C4-2B (cell line): ENCODE results near the gene CALHM3.

ENCODE experiments used
- ZFX ChIP-seq: fragments of 450-650 bp; IDR thresholded peaks from 2 replicates; pipeline ENCODE4 v1.6.1; 2017
- TF ChIP-seq, protein P1 (sequence below): fragments of 450-650 bp; conservative IDR thresholded peaks from 2 replicates; pipeline ENCODE4 v1.5.1; 2017; ENCODE audit warnings: mild to moderate bottlenecking

DNA sequence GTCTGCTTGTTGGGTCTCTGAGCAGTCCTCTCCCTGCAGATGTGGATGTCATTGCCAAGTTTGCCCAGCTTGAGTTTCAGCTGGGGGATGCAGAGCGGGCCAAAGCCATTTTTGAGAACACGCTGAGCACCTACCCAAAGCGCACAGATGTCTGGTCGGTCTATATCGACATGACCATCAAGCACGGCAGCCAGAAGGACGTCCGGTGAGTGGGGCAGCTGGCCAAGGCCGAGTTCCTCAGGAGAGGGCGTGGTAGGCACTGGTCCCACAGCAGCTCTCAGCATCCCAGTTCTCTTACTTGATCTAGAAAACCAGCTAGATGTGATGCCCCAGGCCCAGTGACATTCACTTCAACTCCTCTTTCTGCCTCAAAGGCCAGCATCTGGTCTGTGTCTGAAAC lies 34.6 kb downstream of the CALHM3 start:
- TF ChIP-seq, protein P1, sequence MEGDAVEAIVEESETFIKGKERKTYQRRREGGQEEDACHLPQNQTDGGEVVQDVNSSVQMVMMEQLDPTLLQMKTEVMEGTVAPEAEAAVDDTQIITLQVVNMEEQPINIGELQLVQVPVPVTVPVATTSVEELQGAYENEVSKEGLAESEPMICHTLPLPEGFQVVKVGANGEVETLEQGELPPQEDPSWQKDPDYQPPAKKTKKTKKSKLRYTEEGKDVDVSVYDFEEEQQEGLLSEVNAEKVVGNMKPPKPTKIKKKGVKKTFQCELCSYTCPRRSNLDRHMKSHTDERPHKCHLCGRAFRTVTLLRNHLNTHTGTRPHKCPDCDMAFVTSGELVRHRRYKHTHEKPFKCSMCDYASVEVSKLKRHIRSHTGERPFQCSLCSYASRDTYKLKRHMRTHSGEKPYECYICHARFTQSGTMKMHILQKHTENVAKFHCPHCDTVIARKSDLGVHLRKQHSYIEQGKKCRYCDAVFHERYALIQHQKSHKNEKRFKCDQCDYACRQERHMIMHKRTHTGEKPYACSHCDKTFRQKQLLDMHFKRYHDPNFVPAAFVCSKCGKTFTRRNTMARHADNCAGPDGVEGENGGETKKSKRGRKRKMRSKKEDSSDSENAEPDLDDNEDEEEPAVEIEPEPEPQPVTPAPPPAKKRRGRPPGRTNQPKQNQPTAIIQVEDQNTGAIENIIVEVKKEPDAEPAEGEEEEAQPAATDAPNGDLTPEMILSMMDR, result no peak
- TF ChIP-seq ZFX, result no peak
